ENCODE results near the gene TAS2R38.
"Not testable (repeated sequence)": the region's sequence is repeated elsewhere in the genome, so short reads cannot be mapped to it uniquely, and the experiment has no call there.

TAS2R38 gene

DNA sequence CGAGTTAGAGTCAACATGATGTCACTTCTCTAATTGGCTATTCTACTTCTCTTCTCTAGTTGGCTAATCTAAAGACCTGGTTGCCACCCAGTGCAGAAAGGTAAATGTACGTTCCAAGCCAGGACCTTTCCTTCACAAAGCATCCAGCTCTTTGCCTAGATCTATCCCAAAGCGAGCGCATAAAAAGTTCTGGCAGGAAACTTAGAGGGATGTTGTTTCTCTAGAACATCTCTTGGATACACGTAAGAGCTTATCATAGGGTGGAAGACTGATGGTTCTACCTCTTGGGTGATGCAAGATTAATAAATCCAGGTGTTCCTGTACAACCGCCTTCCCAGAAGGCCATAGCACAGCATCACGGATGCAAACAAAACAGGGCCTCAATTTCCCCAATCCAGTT, at the start of gene TAS2R38:
Gene TAS2R38 (minus strand): TSS at position 101 of the 400 bp plus-strand sequence. CDS start 84 bp downstream, at position 17.
- no peak for FAIRE-seq
- DNase-seq (ENCODE audit: insufficient read length, low spot score): no peak

DNA sequence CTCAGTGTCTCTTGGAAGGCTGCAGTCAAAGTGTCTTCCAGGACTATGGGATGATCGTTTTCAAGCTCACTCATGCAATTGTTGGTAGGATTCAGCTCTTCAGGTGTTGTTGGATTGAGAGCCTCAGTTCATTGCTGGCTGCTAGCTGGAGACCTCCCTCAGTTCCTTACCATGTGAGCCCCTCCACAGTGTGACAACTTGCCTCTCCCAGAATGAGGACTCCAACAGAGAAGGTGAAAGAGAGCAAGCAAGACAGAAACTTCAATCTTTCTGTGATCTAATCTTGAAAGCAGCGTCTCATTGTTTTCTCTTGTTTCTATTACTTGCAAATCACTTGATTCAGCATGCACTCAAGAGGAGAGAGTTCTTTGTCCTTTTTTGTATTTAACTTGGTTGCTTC, 44.6 kb upstream of the TAS2R38 start:
- DNase-seq (ENCODE audit: insufficient read length, low spot score) (no peak), FAIRE-seq (no peak)

DNA sequence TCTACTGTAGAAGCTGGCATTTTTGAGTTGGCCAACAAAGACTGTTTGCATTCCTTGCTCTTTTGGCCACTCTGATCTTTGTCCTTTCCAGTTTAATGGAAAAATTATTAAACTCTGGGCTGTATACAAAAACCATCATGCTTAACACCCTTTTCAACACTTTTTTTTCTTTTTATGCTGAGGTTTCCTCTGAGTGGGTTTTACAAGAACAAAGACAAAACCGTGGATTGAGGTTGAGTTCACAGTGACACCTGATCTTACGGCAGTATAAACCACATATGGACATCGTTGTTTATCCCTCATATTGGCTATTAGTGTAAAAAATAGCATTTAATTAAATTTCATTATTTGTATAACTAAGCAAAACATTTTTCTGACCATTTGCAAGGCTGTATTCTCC, 43.9 kb upstream of the TAS2R38 start:
- FAIRE-seq (no peak), DNase-seq (ENCODE audit: insufficient read length, low spot score) (no peak)

DNA sequence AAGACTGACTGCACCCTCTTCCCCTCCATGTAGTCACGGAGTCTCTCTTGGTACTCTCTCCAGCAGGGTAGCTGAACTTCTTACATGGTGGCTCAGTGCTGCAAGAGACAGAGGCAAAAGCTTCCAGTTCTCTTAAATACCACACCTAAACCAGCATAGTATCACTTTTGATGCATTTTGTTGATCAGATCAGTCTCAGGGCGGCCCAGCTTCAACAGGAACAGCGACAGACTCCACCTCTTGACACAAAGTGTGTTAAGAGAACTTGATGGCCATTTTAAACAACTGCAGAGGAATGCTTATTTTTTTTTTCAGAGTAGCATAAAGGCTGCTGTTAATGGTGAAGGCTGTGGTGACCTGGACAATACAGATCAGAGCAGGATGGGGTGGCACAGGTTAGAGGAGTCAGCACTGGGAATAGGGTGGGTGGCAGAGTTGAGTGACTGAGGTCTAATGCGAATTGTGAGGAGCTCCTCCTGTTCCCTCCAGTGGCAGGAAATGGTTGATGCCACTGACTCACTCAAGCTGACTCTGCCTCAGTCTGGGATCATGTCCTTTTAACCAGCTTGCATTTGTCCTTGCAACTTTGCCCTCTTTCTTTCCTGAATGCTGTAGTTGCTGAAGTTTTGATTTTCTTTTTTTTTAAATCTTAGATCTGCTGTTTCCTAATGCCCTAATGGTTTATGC, 39.4 kb upstream of the TAS2R38 start:
- FAIRE-seq: no peak
- DNase-seq (ENCODE audit: insufficient read length, low spot score): no peak

DNA sequence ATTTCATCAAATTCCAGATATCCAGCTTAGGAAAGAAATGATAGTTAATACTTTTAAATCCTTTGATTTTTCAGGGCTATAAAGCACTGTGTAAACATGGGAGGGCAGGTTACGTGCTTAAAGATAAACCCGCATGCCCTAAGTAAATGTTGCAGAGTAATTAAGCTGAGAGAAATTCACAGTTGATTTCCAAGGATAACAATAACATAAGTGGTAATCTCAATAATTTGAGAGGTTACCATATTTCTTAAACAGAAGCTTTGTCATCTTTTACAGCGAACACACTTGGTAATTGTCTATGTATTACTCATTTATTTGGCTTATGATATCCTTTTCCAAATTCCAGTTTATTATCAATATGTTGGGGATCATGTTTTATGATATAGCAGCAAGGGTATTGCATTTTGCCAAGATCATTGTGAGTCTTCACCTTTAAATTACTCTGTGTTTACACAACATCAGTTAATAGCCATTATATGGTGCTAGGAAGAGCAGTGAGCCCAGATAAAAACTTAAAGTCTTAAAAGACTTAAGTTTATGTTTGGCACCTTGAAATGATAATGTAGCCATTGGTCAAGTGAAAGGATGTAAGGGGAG, 37.5 kb upstream of the TAS2R38 start:
- DNase-seq (ENCODE audit: insufficient read length, low spot score) (no peak), FAIRE-seq (no peak)

DNA sequence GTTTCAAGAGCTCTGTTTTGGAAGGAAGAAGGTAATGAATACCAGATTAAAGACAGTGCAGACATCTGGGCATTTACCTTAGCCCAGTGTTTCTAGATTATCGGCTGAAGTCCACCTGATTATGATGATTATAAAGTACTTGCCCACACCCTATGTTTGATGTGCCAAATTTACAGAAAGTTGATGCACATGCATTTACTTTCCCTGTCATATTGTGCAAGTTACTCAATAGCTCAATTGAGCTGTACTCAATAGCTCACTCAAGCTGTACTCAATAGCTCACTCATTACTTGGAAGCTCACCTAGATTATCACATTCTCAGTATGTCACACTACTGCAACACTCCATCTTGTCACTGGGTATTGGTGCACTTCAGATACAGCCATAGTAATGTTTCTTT, 35.6 kb upstream of the TAS2R38 start:
- FAIRE-seq (no peak), DNase-seq (ENCODE audit: insufficient read length, low spot score) (no peak)

DNA sequence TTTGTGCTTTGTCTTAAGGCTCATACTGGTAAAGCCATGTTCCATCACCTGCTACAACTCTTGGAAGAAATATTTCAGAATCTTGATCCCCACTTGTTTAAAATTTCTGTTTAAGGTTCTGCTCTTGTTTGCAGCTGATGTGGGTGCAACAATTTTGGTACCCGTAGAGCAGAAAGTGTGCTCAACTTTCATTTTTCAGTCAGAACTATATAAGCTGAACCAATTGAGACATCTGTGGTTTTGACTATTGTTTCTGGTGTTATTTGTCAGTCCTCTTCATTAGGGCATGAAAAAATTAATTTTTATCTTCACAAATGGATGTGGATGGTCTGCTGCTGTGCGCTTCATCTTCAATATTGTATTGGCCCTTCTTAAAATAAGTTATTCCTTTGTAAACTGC, 33.0 kb upstream of the TAS2R38 start:
- DNase-seq (ENCODE audit: insufficient read length, low spot score): no peak

DNA sequence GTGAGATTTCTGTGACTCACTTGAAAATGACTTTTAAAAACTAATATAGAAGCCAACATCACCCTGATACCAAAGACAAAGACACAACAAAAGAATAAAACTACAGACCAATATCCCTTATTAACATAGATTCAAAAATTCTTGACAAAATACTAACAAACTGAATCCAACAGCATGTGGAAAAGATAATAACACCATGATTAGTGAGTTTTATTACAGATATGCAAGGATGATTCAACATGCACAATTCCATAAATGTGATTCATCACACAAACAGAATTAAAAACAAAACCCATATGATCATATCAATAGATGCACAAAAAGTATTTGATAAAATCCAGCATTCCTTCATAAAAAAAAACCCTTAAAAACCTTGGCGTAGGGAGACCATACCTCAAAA, 28.6 kb upstream of the TAS2R38 start:
- DNase-seq (ENCODE audit: insufficient read length, low spot score) (no peak), FAIRE-seq (no peak)

More for the DNA sequence above, 33.0 kb upstream of the TAS2R38 start:
- FAIRE-seq: no peak

DNA sequence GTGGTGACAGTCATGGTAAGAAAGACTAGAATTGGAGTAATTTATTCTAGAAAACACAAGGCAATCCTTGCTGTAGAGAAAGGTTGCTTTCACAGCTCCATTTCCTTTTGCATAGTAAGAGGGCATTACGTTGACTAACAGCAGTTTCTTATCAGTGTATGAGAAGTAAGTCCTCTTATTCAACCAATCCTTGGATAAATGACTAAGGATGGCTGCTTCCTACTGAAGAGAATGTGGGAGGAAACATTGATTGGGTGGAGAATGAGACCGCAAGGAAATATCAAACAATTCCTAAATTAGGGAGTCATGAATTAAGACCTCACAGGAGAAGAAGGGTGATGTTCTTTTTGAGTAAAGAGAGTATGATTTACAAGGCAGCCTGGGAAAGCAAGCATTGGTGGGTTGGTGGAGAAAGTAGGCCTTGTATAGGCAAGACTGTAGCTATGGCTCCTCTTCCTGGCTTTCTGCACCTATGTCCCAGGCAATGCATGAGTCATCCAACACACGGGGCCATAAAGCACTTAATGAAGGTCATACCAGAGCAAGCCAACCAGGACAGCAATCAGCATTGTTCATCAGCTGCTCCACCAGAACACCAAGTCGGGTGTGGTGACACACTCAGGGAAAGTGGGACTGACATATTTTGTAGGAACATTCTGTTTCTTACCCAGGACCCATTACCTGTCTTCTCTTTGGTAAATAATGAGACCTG, 27.7 kb upstream of the TAS2R38 start:
- DNase-seq (ENCODE audit: insufficient read length, low spot score) (no peak), FAIRE-seq (no peak)

DNA sequence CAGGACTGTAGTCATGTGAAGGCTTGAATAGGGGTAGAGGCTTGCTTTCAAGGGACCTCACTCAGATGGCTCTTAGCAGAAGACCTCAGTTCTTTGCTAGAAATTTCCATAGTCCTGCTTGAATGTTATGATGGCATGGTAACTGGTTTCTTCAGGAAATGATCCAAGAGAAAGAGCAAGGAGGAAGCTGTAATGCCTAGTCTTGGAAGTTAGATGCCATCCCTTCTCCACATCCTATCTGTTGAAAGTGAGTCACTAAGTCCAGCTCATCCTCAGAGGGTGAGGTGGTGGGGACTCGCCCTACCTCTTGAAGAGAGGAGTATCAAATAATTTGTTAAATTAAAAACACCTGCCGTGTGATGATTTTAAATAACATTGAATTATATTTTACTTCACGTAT, 26.7 kb upstream of the TAS2R38 start:
- DNase-seq (ENCODE audit: insufficient read length, low spot score) (no peak), FAIRE-seq (no peak)

DNA sequence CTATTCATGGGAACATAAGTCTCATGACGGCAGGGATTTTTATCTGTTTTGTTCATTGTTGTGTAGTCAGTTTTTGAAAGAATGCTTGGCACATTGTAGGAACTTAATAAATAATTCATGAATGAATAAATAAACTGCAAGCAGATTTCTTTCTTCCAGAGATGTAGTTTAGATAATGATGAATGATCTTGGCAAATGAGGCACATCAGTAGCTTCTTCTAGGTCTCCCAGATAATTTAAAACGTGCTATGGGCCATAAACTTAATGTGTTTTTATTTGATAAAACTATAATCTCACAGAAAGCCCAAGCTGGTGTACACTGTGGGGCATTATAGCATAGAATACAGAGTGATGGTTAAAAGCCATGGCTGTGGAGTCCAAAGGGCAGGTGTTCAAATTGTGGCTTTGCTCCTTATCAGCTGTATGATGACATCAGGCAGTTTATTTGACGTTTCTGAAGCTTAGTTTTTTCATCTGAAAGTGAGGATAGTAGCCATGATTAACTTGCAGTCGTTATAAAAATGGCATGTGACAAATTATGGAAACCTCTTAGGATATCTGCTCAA, 25.6 kb upstream of the TAS2R38 start:
- DNase-seq (ENCODE audit: insufficient read length, low spot score) (no peak), FAIRE-seq (no peak)

DNA sequence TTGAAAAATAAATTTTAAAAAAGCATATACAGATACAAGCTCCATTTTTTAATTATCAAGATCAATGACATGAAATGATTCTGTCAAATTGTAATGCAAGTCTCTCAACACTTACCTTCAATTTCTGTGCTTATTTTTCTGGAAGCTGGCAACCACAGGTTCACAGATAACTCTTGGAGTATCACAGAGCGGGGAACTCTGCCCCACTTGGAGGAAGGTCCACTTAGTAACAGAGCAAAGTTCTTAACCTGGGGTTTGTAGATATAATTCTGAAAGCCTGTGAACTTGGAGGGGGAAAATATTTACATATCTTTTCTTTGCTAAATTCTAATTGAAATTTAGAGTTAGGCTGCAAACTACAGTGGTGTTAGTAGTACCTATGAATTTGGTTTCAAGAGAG, 19.8 kb upstream of the TAS2R38 start:
- no peak for DNase-seq (ENCODE audit: insufficient read length, low spot score)
- FAIRE-seq: no peak

DNA sequence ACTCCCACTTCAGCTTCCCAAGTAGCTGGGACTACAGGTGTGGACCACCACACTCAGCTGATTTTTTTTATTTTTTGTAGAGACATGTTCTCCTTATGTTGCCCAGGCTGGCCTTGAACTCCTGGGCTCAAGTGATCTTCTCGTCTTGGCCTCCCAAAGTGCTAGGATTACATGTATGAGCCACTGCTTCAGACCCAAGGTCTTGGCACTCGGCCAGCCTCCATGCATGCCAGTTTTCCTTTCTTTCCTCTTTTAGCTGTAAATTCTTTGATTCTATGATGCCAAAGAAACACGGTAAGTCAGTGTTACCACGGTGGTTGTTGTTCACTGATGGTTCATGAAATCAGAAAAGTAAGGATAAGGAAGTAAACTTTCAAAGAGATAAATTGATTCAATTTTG, 19.1 kb upstream of the TAS2R38 start:
- FAIRE-seq (no peak), DNase-seq (ENCODE audit: insufficient read length, low spot score) (no peak)

DNA sequence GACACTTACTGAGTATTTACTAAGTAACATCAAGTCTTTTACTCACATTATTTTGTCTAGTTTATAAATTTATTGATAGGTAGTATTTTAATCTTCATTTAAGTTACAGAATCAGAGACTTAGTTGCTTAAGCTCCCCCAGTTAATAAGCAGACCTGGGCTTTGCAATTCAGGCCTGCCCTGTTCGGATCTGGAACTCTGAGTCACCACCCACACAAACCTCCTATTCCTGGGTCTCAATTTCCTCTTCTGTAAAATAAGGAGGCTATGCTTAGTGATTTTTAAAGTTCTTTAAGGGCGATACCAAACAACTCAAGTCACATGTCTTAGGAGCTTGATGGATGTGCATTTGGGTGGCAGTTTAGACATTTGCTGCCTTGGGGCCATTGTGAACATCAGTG, 18.6 kb upstream of the TAS2R38 start:
- FAIRE-seq (no peak), DNase-seq (ENCODE audit: insufficient read length, low spot score) (no peak)

DNA sequence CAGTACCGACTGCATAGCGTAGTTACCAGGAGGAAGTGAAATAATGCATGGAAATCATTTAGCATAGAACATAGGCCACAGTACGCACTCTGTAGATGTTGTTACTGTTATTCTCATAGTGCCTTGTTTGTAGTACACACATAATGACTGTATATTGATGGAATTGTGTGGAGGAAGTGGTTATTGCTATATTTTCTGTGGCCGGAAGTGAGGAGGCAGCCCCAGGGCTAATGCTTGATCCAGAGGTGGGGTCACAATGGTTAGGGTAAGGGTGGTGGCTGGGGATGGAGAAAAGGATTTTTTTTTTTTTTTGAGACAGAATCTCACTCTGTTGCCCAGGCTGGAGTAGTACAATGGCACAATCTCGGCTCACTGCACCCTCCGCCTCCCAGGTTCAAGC, 17.6 kb upstream of the TAS2R38 start:
- FAIRE-seq: no peak
- no peak for DNase-seq (ENCODE audit: insufficient read length, low spot score)

DNA sequence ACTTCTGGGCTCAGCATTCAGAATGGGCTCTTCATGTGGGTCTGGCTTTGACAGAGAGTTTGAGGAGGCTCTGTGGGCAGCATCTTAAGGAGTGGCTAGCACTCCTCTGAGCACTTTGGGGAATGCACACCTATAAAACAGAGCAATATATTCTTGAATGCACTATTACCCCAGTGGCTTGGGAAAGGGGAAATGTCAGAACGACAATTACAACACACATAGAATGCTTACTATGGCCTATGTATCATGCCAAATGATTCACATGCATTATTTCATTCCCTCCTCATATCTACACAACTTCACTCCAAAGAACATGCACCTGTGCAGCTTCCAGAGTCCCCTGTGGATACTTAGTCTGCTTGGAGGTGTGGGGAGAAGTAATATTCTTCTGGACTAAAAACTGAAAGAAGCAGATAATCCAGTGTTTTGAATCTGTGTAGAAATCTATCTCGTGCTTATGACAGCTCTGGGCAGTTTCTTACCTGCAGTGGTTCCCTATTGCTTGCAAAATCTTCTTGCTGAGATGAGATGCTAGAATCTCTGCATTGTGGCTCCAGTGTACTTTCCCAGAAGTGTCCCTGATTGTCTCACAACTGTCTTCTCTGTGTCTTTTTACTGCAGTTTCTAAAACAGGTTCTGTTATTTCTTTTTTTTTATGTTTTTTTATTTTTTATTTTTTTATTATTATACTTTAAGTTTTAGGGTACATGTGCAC, 16.6 kb upstream of the TAS2R38 start:
- FAIRE-seq (no peak), DNase-seq (ENCODE audit: insufficient read length, low spot score) (no peak)

DNA sequence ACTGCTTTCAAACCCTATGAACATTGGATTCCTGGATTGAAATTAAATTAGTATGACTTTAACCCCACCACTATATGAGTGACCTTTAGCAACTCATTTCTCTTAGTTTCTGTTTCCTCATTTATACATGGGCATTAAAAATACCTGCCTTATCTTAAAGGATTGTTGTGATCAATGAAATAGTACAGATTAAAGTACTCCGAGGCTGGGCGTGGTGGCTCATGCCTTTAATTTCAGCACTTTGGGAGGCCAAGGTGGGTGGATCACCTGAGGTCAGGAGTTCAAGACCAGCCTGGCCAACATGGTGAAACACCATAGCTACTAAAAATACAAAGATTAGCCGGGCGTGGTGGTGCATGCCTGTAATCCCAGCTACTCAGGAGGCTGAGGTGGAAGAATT, 14.2 kb upstream of the TAS2R38 start:
- not testable (repeated sequence) for FAIRE-seq

DNA sequence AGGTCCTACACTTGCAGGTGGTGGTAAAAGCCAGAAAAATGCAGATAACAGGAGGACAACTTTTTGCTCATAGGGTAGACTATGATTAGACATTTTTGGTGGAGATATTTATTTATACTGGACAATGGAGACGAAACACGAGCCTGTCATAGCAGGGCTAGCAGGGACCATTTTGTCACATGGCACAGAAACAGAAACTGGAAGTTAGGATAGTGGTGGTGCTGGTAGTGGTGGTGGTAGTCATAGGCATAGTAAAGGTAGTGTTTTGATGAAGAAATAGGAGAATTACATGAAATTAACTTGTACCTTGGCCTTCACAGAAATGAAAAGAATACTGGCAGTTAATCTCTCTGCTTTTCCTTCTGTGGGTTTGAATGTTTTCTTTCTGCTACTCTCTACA, 13.3 kb upstream of the TAS2R38 start:
- FAIRE-seq (no peak), DNase-seq (ENCODE audit: insufficient read length, low spot score) (no peak)

More for the DNA sequence above, 14.2 kb upstream of the TAS2R38 start:
- DNase-seq (ENCODE audit: insufficient read length, low spot score): not testable (repeated sequence)

DNA sequence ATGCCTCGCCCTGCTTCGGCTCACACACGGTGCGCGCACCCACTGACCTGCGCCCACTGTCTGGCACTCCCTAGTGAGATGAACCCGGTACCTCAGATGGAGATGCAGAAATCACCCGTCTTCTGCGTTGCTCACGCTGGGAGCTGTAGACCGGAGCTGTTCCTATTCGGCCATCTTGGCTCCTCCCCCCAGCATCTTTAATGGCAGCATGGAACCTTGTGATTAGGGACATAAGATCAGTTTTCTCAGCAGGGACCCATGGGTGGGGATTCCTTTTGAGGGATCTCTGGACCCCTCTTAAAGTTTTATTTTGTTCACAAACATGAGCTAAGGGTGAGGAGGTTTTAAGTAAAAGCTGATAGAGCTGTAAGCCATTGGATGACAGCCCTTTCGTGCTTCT, 12.4 kb upstream of the TAS2R38 start:
- not testable (repeated sequence) for DNase-seq (ENCODE audit: insufficient read length, low spot score); FAIRE-seq

DNA sequence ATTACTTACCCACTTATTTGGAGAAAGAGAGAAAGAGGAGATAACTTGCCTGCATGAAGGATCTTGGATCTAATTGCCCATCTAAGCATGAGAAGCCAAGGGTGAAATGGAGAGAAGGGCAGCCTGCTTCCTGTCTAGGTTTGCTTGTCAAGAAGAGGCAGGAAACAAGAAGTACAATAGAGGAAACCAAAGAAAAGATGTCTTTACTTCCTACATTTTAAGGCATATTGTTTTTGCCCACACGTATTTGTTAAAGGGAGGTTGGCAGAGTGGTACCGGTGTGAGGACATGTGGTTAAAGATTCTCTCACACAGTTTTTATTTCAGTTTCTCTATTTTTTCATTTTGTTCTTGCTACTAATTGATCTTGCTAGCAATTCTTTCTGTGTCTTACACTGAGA, 6.0 kb upstream of the TAS2R38 start:
- no peak for DNase-seq (ENCODE audit: insufficient read length, low spot score)
- FAIRE-seq: no peak

DNA sequence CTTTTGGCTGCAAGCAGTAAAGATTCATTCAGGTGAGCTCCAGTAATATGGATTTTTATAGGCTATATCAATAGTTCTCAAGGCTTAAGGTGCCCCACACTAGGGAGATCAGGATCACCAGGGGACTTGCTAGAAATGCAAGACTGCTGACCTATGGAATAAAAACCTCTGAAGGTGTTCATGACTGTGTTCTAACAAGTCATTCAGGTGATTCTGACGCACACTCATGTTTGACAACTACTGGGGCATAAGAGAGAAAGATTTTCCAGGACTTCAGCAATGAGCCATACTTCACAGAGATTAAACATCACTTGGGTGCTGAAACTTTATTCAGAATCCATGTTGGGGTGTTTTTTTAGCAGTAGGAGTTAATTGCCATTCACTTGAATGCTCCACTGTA, 4.8 kb upstream of the TAS2R38 start:
- no peak for DNase-seq (ENCODE audit: insufficient read length, low spot score)
- no peak for FAIRE-seq
